Measurements from ENCODE around the gene FCMR.

GRCh38 chr1:206971029-206971655 is 49.4 kb upstream of the FCMR start:
- TF ChIP-seq POLR2A (IDR thresholded peaks at IDR 0.05) (no peak), CTCF (IDR thresholded peaks at IDR 0.05) (no peak)

Data from thyroid gland (tissue), 4 donors.